Renal pelvis (tissue), 4 donors: ENCODE results near the gene NNT. TPM values are rescaled to one million over a fixed set of nuclear protein-coding genes. Genes with fewer than 3 reads are reported as not detected.
"Not testable (repeated sequence)": the region's sequence is repeated elsewhere in the genome, so short reads cannot be mapped to it uniquely, and the experiment has no call there.

Experiments
- DNase-seq: peaks from one replicate; pipeline ENCODE4 v3.0.0-alpha.2; 2013
- polyA plus RNA-seq, 3 donors: library from polyadenylated mRNA; unstranded; fragments of 120-200 nt; gene quantifications; one replicate each; pipeline ENCODE4 v1.2.1, GENCODE V29; 2013; ENCODE audit not compliant: insufficient read length in 3 of 3

Gene NNT
- polyA plus RNA-seq, 3 donors, result 90.0 to 102 (median 96.5) TPM

GRCh38 chr5:43659075-43659474 is 56.1 kb downstream of the NNT start:
- no peak for DNase-seq

GRCh38 chr5:43661102-43661501 is 58.1 kb downstream of the NNT start:
- peak; percentile 34 for DNase-seq

- DNase-seq, result no peak
Observed at GRCh38 chr5:43663916-43664315, 60.9 kb downstream of the NNT start.

GRCh38 chr5:43664501-43665040 is 61.6 kb downstream of the NNT start:
- peak; percentile 14 for DNase-seq

DNA sequence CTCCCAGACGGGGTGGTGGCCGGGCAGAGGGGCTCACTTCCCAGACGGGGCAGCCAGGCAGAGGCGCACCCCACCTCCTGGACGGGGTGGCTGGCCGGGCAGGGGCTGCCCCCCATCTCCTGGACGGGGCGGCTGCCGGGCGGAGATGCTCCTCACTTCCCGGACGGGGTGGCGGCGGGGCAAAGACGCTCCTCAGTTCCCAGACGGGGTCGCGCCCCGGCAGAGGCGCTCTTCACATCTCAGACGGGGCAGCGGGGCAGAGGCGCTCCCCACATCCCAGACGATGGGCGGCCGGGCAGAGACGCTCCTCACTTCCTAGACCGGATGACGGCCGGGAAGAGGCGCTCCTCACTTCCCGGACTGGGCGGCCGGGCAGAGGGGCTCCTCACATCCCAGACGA is 62.8 kb downstream of the NNT start:
- DNase-seq, result not testable (repeated sequence)

DNA sequence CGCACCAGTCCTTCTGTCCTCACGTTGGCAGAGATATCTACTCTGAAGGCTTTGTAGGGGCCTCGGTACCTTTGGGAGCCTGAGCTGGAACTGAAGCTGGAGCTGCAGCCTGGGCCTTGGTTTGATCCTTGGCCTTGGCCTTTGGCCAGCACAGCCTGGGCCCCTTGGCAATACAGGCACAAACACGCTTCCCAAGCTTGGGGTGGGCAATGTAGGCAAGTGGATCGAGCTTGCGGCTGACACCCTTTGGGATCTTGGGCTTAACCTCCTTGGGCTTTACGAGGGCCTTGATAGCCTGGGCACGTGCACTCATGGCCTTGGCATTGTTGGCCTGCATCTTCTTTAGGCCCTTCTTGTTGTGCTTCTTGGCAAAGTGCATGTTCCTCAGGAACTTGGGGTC is 63.7 kb downstream of the NNT start:
- DNase-seq, result not testable (repeated sequence)

- not testable (repeated sequence) for DNase-seq
Observed at GRCh38 chr5:43667379-43667778, 64.4 kb downstream of the NNT start.

GRCh38 chr5:43674536-43674935 is 71.6 kb downstream of the NNT start:
- no peak for DNase-seq

DNA sequence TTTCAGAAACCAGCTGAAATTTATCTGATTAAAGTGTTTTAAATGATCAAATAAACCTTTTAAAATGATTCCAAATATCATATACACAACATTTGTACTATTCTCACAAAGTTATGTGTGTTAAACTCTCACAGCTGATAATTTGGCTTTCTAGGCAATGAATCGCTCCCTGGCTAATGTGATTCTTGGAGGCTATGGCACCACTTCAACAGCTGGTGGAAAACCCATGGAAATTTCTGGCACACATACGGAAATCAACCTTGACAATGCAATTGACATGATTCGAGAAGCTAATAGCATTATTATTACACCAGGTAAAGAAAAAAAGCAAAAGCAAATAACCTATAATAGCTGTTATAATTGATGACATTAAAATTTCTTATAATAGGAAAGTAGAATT is 72.4 kb downstream of the NNT start:
- DNase-seq, result no peak

GRCh38 chr5:43676083-43676840 is 73.3 kb downstream of the NNT start:
- no peak for DNase-seq

DNA sequence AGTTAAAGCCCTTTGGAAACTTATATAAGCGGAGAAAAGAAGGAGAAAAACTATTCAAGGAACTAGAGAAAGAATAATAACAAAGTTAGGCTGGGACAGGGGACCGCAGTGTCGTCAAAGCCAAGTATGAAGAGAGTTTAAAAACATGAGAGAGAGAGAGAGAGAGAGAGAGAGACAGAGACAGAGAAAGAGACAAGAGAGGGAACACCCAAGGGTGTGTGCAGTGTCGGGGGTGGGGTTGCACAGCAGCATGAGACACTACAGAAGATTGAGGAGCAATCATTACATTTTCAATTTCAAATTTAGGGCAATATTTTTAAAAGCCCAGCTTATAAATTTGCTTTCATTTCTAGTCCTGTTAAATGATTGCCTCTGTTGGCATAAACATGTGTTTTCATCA is 74.3 kb downstream of the NNT start:
- no peak for DNase-seq

GRCh38 chr5:43679214-43679613 is 76.2 kb downstream of the NNT start:
- no peak for DNase-seq

GRCh38 chr5:43680286-43680685 is 77.3 kb downstream of the NNT start:
- DNase-seq, result no peak

GRCh38 chr5:43683884-43684471 is 81.0 kb downstream of the NNT start:
- DNase-seq, result no peak

GRCh38 chr5:43685252-43685950 is 82.4 kb downstream of the NNT start:
- DNase-seq, result no peak

GRCh38 chr5:43687275-43687674 is 84.3 kb downstream of the NNT start:
- no peak for DNase-seq

GRCh38 chr5:43691275-43691674 is 88.3 kb downstream of the NNT start:
- no peak for DNase-seq

GRCh38 chr5:43691893-43692292 is 88.9 kb downstream of the NNT start:
- DNase-seq, result no peak

GRCh38 chr5:43693411-43693810 is 90.4 kb downstream of the NNT start:
- peak; percentile 12 for DNase-seq

DNA sequence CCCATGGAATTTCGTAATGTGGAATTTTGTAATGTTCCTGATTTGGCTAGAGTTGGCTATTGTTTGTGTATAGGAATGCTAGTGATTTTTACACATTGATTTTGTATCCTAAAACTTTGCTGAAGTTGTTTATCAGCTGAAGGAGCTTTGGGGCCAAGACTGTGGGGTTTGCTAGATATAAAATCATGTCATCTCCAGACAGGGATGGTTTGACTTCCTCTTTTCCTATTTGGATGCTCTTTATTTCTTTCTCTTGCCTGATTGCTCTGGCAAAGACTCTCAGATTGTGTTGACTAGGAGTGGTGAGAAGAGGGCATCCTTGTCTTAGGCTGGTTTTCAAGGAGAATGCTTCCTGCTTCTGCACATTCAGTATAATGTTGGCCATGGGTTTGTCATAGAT is 91.0 kb downstream of the NNT start:
- DNase-seq, result no peak

DNA sequence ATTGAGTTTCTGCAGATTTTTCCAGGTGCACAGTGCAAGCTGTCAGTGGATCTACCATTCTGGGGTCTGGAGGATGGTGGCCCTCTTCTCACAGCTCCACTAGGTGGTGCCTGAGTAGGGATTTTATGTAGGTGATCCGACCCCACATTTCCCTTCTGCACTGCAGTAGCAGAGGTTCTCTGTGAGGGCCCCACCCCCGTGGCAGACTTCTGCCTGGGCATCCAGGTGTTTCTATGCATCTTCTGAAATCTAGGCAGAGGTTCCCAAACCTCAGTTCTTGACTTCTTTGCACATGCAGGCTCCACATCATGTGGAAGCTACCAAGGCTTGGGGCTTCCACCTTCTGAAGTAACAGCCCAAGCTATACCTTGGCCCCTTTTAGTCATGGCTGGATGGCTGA is 93.5 kb downstream of the NNT start:
- not testable (repeated sequence) for DNase-seq

DNA sequence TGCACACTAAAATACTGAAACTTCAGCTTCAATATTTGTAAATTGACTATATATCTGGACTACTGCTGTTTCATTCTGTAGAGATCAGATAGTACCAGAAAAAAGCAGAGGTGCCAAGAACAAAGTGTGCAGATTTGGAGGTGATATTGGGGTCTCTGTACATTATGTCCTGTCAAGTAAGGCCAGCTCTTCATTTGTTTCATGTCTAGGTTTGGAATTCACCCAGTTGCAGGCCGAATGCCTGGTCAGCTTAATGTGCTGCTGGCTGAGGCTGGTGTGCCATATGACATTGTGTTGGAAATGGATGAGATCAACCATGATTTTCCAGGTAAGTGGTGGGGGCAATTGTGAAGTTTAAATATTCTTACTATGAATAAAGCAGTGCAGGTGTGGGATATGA is 96.9 kb downstream of the NNT start:
- no peak for DNase-seq

- DNase-seq, result peak; percentile 16
Observed at GRCh38 chr5:43700601-43701000, 97.6 kb downstream of the NNT start.
